Measurements from ENCODE around the gene KIF12. TPM values are rescaled to one million over a fixed set of nuclear protein-coding genes. Genes with fewer than 3 reads are reported as not detected.

The KIF12 gene
- total RNA-seq, 1 donor from 2014 or later: not detected

GRCh38 chr9:114093031-114093471 is 6.0 kb downstream of the KIF12 start:
- H3K36me3 ChIP-seq: no peaks in the 10 kb centered on the region
- no peaks in the 10 kb centered on the region for H3K27me3 ChIP-seq
- DNase-seq (ENCODE audit: extremely low spot score in 2 of 2): no peak
- H3K4me1 ChIP-seq: peaks cover 9% of the 10 kb centered on the region
- H3K9me3 ChIP-seq: no peaks in the 10 kb centered on the region
- TF ChIP-seq POLR2AphosphoS5 (IDR thresholded peaks at IDR 0.05; ENCODE audit: insufficient read depth in 1 of 2, low read depth in 1 of 2) (no peak), CTCF (IDR thresholded peaks at IDR 0.05) (no peak), POLR2A (IDR thresholded peaks at IDR 0.05) (no peak)
- intact Hi-C loops (cut with DNase I): no loop called here
- H3K27ac ChIP-seq: no peak overlapping the region
- no peak overlapping the region for H3K4me3 ChIP-seq

- DNase-seq (ENCODE audit: extremely low spot score in 2 of 2): no peak
- Histone ChIP-seq H3K27me3 (no peaks in the 10 kb centered on the region), H3K27ac (no peak overlapping the region), H3K9me3 (no peaks in the 10 kb centered on the region), H3K4me3 (no peak overlapping the region), H3K36me3 (no peaks in the 10 kb centered on the region), H3K4me1 (peaks cover 2% of the 10 kb centered on the region)
- intact Hi-C loops (cut with DNase I): no loop called here
- TF ChIP-seq POLR2AphosphoS5 (IDR thresholded peaks at IDR 0.05; ENCODE audit: insufficient read depth in 1 of 2, low read depth in 1 of 2) (no peak), POLR2A (IDR thresholded peaks at IDR 0.05) (no peak), CTCF (IDR thresholded peaks at IDR 0.05) (no peak)
These were observed 6.8 kb downstream of the KIF12 start for GRCh38 chr9:114092336-114092735.

GRCh38 chr9:114091711-114092110 is 7.4 kb downstream of the KIF12 start:
- H3K27ac ChIP-seq: no peak overlapping the region
- no peak for DNase-seq (ENCODE audit: extremely low spot score in 2 of 2)
- no peak for TF ChIP-seq POLR2AphosphoS5 (IDR thresholded peaks at IDR 0.05; ENCODE audit: insufficient read depth in 1 of 2, low read depth in 1 of 2)
- TF ChIP-seq POLR2A (IDR thresholded peaks at IDR 0.05): no peak
- no peak for TF ChIP-seq CTCF (IDR thresholded peaks at IDR 0.05)
- no peak overlapping the region for H3K4me3 ChIP-seq
- H3K27me3 ChIP-seq: no peaks in the 10 kb centered on the region
- no peaks in the 10 kb centered on the region for H3K4me1 ChIP-seq
- no peaks in the 10 kb centered on the region for H3K9me3 ChIP-seq
- intact Hi-C loops (cut with DNase I): no loop called here
- no peaks in the 10 kb centered on the region for H3K36me3 ChIP-seq

DNA sequence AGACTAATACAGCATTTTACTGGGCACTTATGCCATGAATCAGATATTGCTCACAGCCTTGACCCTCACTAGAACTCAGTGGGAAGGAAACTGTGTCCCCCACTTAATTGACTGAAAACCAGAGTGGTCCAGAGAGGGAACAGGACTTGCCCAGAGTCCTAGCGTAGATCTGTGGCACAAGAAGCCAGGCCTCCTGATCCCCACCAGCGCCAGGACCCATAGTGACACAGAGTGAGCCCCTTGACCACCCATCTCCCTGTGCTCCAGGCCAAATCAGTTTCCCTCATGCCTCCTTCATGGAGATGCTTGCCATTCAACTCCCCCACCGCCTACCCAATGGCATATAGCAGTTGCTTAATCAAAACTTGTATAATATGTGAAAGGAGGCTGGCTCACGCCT is 8.3 kb downstream of the KIF12 start:
- no peaks in the 10 kb centered on the region for H3K36me3 ChIP-seq
- H3K4me1 ChIP-seq: no peaks in the 10 kb centered on the region
- H3K27ac ChIP-seq: no peak overlapping the region
- no peak for TF ChIP-seq CTCF (IDR thresholded peaks at IDR 0.05)
- no peaks in the 10 kb centered on the region for H3K9me3 ChIP-seq
- H3K4me3 ChIP-seq: no peak overlapping the region
- no peaks in the 10 kb centered on the region for H3K27me3 ChIP-seq
- DNase-seq (ENCODE audit: extremely low spot score in 2 of 2): no peak
- intact Hi-C loops (cut with DNase I): no loop called here

DNA sequence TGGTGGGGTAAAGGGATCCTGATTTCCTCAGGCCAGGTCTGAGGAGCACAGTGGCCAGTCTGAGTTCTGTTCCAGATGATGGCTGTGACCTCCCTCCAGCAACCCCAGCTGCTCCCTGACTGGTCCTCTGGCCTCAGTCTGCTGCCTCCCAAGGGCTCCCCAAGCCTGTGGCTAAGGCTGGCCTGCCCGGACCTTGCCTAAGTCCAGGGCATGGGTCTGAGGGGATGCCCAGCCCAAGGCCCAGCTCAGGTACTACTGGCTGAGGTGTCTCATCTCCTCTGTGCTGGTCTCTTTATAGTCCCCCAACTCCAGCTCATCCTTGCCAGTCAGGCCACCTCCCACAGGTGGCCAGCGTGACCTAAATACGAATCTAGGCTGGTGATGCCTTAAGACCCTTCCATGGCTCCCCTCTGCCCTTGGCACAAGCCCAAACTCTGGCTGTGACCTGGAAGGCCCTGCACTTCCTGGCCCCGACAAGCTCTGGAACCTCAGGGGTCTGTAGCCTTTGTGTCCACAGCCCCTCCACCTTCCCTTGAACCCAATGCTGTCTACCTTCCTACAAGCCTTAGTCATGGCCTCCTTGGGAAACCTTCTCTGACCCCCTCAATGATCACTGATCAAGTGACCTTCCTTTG is 9.8 kb downstream of the KIF12 start:
- peak in 1 of 2 donors; percentile 37 for DNase-seq (ENCODE audit: extremely low spot score in 2 of 2)
- Histone ChIP-seq H3K4me1 (no peaks in the 10 kb centered on the region), H3K36me3 (no peaks in the 10 kb centered on the region), H3K9me3 (no peaks in the 10 kb centered on the region), H3K4me3 (no peak overlapping the region), H3K27me3 (no peaks in the 10 kb centered on the region), H3K27ac (no peak overlapping the region)
- TF ChIP-seq POLR2AphosphoS5 (IDR thresholded peaks at IDR 0.05; ENCODE audit: insufficient read depth in 1 of 2, low read depth in 1 of 2) (no peak), POLR2A (IDR thresholded peaks at IDR 0.05) (no peak), CTCF (IDR thresholded peaks at IDR 0.05) (no peak)
- intact Hi-C loops (cut with DNase I): no loop called here
